Caco-2 (cell line): Measurements from ENCODE around the gene RANBP3. TPM values are rescaled to one million over a fixed set of nuclear protein-coding genes. Genes with fewer than 3 reads are reported as not detected.
A peak's percentile ranks its signal among the peaks of the same experiment; 100 is the strongest.
"Not testable (repeated sequence)": the region's sequence is repeated elsewhere in the genome, so short reads cannot be mapped to it uniquely, and the experiment has no call there.

Source experiments
- Bru-seq: library from RNA; stranded (reverse); fragments of 400-500 nt; gene quantifications from one replicate; lab custom pipeline; 2021; lab: Mats Ljungman, UMichigan
- BruChase-seq, 2 experiments: library from RNA; stranded (reverse); fragments of 400-500 nt; gene quantifications; one replicate each; lab custom pipeline; 2021; lab: Mats Ljungman, UMichigan
- BruUV-seq: library from RNA; stranded (reverse); fragments of 400-500 nt; replicated peaks from 2 replicates; lab custom pipeline; 2021; lab: Mats Ljungman, UMichigan
- CTCF ChIA-PET: fragments of 300-600 bp; sonication (Branson Sonifier 250); formaldehyde crosslinking; loops from one replicate; lab custom pipeline; 2022; ENCODE audit warnings: antibody characterized with exemption; lab: Charles Lee
- POLR2A ChIA-PET: fragments of 300-600 bp; sonication (Branson Sonifier 250); formaldehyde crosslinking; loops from one replicate; lab custom pipeline; 2022; ENCODE audit warnings: antibody characterized with exemption; lab: Charles Lee
- DNase-seq, 2 experiments: peaks; one replicate each; pipeline versions ENCODE4 v3.0.0 to v3.0.0-alpha.2; 2020 to 2022
- H3K27me3 ChIP-seq: replicated peaks from 2 replicates; pipeline ENCODE4 v1.6.0; 2011; ENCODE audit warnings: low read length; ENCODE audit not compliant: control insufficient read depth, insufficient read depth
- H3K36me3 ChIP-seq: 2 replicates; pipeline ENCODE4 v1.5.1; 2011; ENCODE audit warnings: low read length; ENCODE audit not compliant: control insufficient read depth, insufficient read depth
- H3K4me1 ChIP-seq: fragments of 250-450 bp; sonication (Bioruptor Pico); 2 replicates; pipeline ENCODE4 v1.5.1; 2020; ENCODE audit warnings: mild to moderate bottlenecking
- H3K4me3 ChIP-seq: 2 replicates; pipeline ENCODE4 v1.5.1; 2011; ENCODE audit warnings: low read depth, mild to moderate bottlenecking, control low read depth, low read length
- H3K9me3 ChIP-seq: fragments of 250-450 bp; sonication (Bioruptor Pico); 2 replicates; pipeline ENCODE4 v1.5.1; 2020; ENCODE audit warnings: mild to moderate bottlenecking, moderate library complexity
- H3K27ac Mint-ChIP-seq: one replicate; pipeline ENCODE4 v1.8.0; 2022; ENCODE audit warnings: mixed read lengths; ENCODE audit not compliant: unreplicated experiment
- H3K27me3 Mint-ChIP-seq: one replicate; pipeline ENCODE4 v1.8.0; 2022; ENCODE audit warnings: mixed read lengths; ENCODE audit not compliant: insufficient read depth, unreplicated experiment
- H3K36me3 Mint-ChIP-seq: one replicate; pipeline ENCODE4 v1.8.0; 2022; ENCODE audit warnings: mild to moderate bottlenecking, mixed read lengths; ENCODE audit not compliant: insufficient read depth, unreplicated experiment
- H3K4me1 Mint-ChIP-seq: one replicate; pipeline ENCODE4 v1.8.0; 2022; ENCODE audit warnings: low read depth, mixed read lengths; ENCODE audit not compliant: unreplicated experiment
- H3K4me3 Mint-ChIP-seq: one replicate; pipeline ENCODE4 v1.8.0; 2022; ENCODE audit warnings: mild to moderate bottlenecking, moderate library complexity, mixed read lengths; ENCODE audit not compliant: unreplicated experiment
- H3K9me3 Mint-ChIP-seq: one replicate; pipeline ENCODE4 v1.8.0; 2022; ENCODE audit warnings: mixed read lengths; ENCODE audit not compliant: unreplicated experiment
- CTCF ChIP-seq, 2 experiments: fragments of 200-600 bp in 1 of 2; IDR thresholded peaks; 1 replicate in 1 of 2; 2 replicates in 1 of 2; pipeline versions ENCODE4 v1.5.1 to v1.8.0; 2011 to 2022; ENCODE audit warnings: antibody characterized with exemption in 1 of 2, control low read depth in 1 of 2, inconsistent platforms in 1 of 2, low read depth in 1 of 2, low read length in 1 of 2, mild to moderate bottlenecking in 1 of 2, moderate library complexity in 1 of 2; ENCODE audit not compliant: insufficient read depth in 1 of 2, severe bottlenecking in 1 of 2, unreplicated experiment in 1 of 2
- intact Hi-C: fragments of 100-400 bp; cut with micrococcal nuclease; formaldehyde crosslinking; loops from one replicate; pipeline ENCODE4 v1.10.0; 2022; ENCODE audit not compliant: unreplicated experiment
- long read RNA-seq: library from polyadenylated mRNA; stranded (forward); transcript quantifications from one replicate; pipeline ENCODE4 v2.0.0, GENCODE V29; 2022
- total RNA-seq: library from RNA; stranded (reverse); gene quantifications from 2 replicates; pipeline ENCODE4 v1.2.3, GENCODE V29; 2022

Gene RANBP3
- 85.4 and 90.4 TPM in 2 replicates for total RNA-seq
- percentile 78 among the genes with signal in this experiment for Bru-seq, nascent RNA
- BruChase-seq, experiment 1, labeled RNA remaining after a 2-hour chase, result percentile 81 among the genes with signal in this experiment
- percentile 78 among the genes with signal in this experiment for BruChase-seq, experiment 2, labeled RNA remaining after a 6-hour chase
- long read RNA-seq, transcript RANBP3-201 (16 exons, 1,762 nt), result major isoform, 40 of 119 reads
- long read RNA-seq, transcript RANBP3-220 (16 exons, 1,783 nt), result minor isoform, 29 of 119 reads
- long read RNA-seq, partial matches to known transcripts, result 9 of 119 reads
- long read RNA-seq, other reads (novel, unspliced or antisense), result 39 of 119 reads

GRCh38 chr19:5977785-5978605, at the start of gene RANBP3:
Gene RANBP3, minus strand, starts transcription at chr19:5978140. Its CDS starts 58 bp downstream, at chr19:5978082.
- no peaks in the 10 kb centered on the region for H3K27me3 Mint-ChIP-seq

GRCh38 chr19:6026390-6027227, 48.7 kb upstream of the RANBP3 start:
- no peak overlapping the region for H3K4me3 ChIP-seq
- intact Hi-C loops, result no loop called here
- POLR2A ChIA-PET, result no interaction called here
- no peaks in the 10 kb centered on the region for H3K36me3 ChIP-seq
- H3K27me3 ChIP-seq, result no peaks in the 10 kb centered on the region
- H3K27me3 Mint-ChIP-seq, result no peaks in the 10 kb centered on the region
- no peaks in the 10 kb centered on the region for H3K4me1 Mint-ChIP-seq
- no peak for TF ChIP-seq CTCF (IDR thresholded peaks at IDR 0.05; ENCODE audit: insufficient read depth in 1 of 2, low read depth in 1 of 2, low read length in 1 of 2, severe bottlenecking in 1 of 2, unreplicated experiment in 1 of 2)
- H3K36me3 Mint-ChIP-seq, result peaks cover 5% of the 10 kb centered on the region
- no TSS peak for BruUV-seq
- no peaks in the 10 kb centered on the region for H3K9me3 Mint-ChIP-seq
- H3K4me3 Mint-ChIP-seq, result no peak overlapping the region
- CTCF ChIA-PET, result no interaction called here
- no peak for DNase-seq
- H3K27ac Mint-ChIP-seq, result no peak overlapping the region
- no peaks in the 10 kb centered on the region; the same call in 1 of the 2 replicates for H3K4me1 ChIP-seq
- H3K9me3 ChIP-seq, result no peaks in the 10 kb centered on the region

More at GRCh38 chr19:5977785-5978605, at the start of gene RANBP3:
- peak; percentile 98 for DNase-seq
- POLR2A ChIA-PET, result interaction anchor here (0.6 kb wide), 1 partner anchor 78 kb away, joined by 7 read pairs; no protein-coding TSS in a partner anchor
- Histone ChIP-seq H3K4me1 (peaks cover 23% of the 10 kb centered on the region), H3K36me3 (no peaks in the 10 kb centered on the region; the same call in 1 of the 2 replicates), H3K9me3 (no peaks in the 10 kb centered on the region), H3K27me3 (no peaks in the 10 kb centered on the region), H3K4me3 (peak within 1 kb of the TSS; percentile 95)
- TF ChIP-seq CTCF (IDR thresholded peaks at IDR 0.05; ENCODE audit: insufficient read depth in 1 of 2, low read depth in 1 of 2, low read length in 1 of 2, severe bottlenecking in 1 of 2, unreplicated experiment in 1 of 2), result no peak
- Mint-ChIP-seq H3K27ac (peak within 1 kb of the TSS; percentile 91), H3K4me3 (peak within 1 kb of the TSS; percentile 98), H3K36me3 (peaks cover 27% of the 10 kb centered on the region), H3K9me3 (no peaks in the 10 kb centered on the region), H3K4me1 (peaks cover 19% of the 10 kb centered on the region)
- intact Hi-C loops, result loop anchor here (5.0 kb wide), 1 partner anchor 449 kb away; no protein-coding TSS in a partner anchor
- BruUV-seq, result no TSS peak
- CTCF ChIA-PET, result interaction anchor here (0.6 to 1.0 kb wide), 4 partner anchors 9 to 66 kb away, joined by 3 to 5 read pairs (median 4); no protein-coding TSS in a partner anchor

- intact Hi-C loops, BruUV-seq, CTCF ChIA-PET, DNase-seq, H3K36me3 ChIP-seq, H3K27me3 Mint-ChIP-seq, H3K36me3 Mint-ChIP-seq, H3K27me3 ChIP-seq, H3K4me1 Mint-ChIP-seq, H3K27ac Mint-ChIP-seq, H3K4me1 ChIP-seq, H3K4me3 Mint-ChIP-seq, H3K9me3 Mint-ChIP-seq, H3K4me3 ChIP-seq, H3K9me3 ChIP-seq, POLR2A ChIA-PET: not testable (repeated sequence)
Measured at GRCh38 chr19:6024756-6025155, 46.8 kb upstream of the RANBP3 start.
